ENCODE data around the gene AOAH. TPM values are rescaled to one million over a fixed set of nuclear protein-coding genes. Genes with fewer than 3 reads are reported as not detected.

AOAH gene
- total and polyA plus RNA-seq, 2 of the 4 experiments (the other 2 are of a cell fraction): not detected

- in situ Hi-C loops (cut with MboI; ENCODE audit: low sequenced_read_pairs): no loop called here
- intact Hi-C loops (cut with micrococcal nuclease): no loop called here
- Histone ChIP-seq H3K27me3 (ENCODE audit: control insufficient read depth, insufficient read depth, low read length) (no peaks in the 10 kb centered on the region; the same call in 1 of the 2 replicates), H3K56ac (ENCODE audit: extremely low read depth, insufficient read depth, low read length) (no peak overlapping the region), H3K18ac (ENCODE audit: low read depth, low read length) (no peak overlapping the region), H3K23ac (ENCODE audit: low read depth, low read length) (no peak overlapping the region), H3K9me1 (ENCODE audit: insufficient read depth, low read length) (no peaks in the 10 kb centered on the region), H3K36me3 (ENCODE audit: control insufficient read depth, insufficient read depth, low read length) (no peaks in the 10 kb centered on the region), H2AFZ (replicated peaks; ENCODE audit: low read length, poor library complexity) (no peak overlapping the region), H3K4ac (ENCODE audit: low read depth, low read length) (no peak overlapping the region), H3K27ac (ENCODE audit: insufficient read depth, low read length) (no peak overlapping the region), H4K5ac (ENCODE audit: low read depth, low read length) (no peak overlapping the region), H3K4me1 (ENCODE audit: control insufficient read depth, insufficient read depth, low read length) (no peaks in the 10 kb centered on the region), H2BK5ac (ENCODE audit: low read depth, low read length, poor library complexity, severe bottlenecking) (no peak overlapping the region), H4K20me1 (ENCODE audit: insufficient read depth, low read length) (no peaks in the 10 kb centered on the region), H2AK9ac (replicated peaks; ENCODE audit: low read depth, low read length, poor library complexity) (no peak overlapping the region), H3K9ac (ENCODE audit: low read depth, low read length) (no peak overlapping the region), H3K4me3 (ENCODE audit: insufficient read depth, low read depth, low read length) (no peak overlapping the region), H3K14ac (replicated peaks; ENCODE audit: low read depth, low read length) (no peak overlapping the region), H3K4me2 (ENCODE audit: low read depth, low read length) (no peak overlapping the region), H4K91ac (ENCODE audit: insufficient read depth, low read depth, low read length) (no peak overlapping the region), H4K8ac (ENCODE audit: low read depth in 2 of 2, low read length in 2 of 2) (no peak overlapping the region), H3K79me1 (ENCODE audit: low read depth in 1 of 2, low read length in 2 of 2) (no peaks in the 10 kb centered on the region), H2BK120ac (ENCODE audit: low read depth, low read length) (no peak overlapping the region), H2AK5ac (ENCODE audit: low read depth, low read length) (no peak overlapping the region), H3K9me3 (ENCODE audit: control insufficient read depth, insufficient read depth, low read length) (no peaks in the 10 kb centered on the region), H2BK15ac (ENCODE audit: low read depth, low read length) (no peak overlapping the region), H2BK20ac (ENCODE audit: low read depth, low read length) (no peak overlapping the region)
- WGBS, 2 experiments (ENCODE audit: extremely low coverage in 2 of 2, insufficient read length in 1 of 2): no CpG with 5 or more reads among the region's 5 CpGs
- ATAC-seq (ENCODE audit: low read depth) (no peak), DNase-seq (no peak)
- no peak for TF ChIP-seq MAFK (IDR thresholded peaks at IDR 0.05; ENCODE audit: low read depth, low read length)
- dilution Hi-C loops (cut with HindIII; ENCODE audit: low sequenced_read_pairs, unreplicated experiment): no loop called here
- ChIA-PET POLR2A (ENCODE audit: unreplicated experiment) (no interaction called here), CTCF (no interaction called here)
- BruUV-seq (replicated peaks): no TSS peak
These were observed 12.3 kb downstream of the AOAH start for GRCh38 chr7:36712015-36712414.

Data from IMR-90 (cell line).